Keratinocyte (primary cell): Measurements from ENCODE around the gene SLC28A3.

Source experiments
- EZH2 ChIP-seq: IDR thresholded peaks from one replicate; pipeline ENCODE4 v1.6.1; 2012; ENCODE audit warnings: inconsistent platforms, mild to moderate bottlenecking, low read length, moderate library complexity
- TF ChIP-seq, protein P1 (sequence below), 3 experiments: IDR thresholded peaks in 1 of 3; conservative IDR thresholded peaks in 1 of 3; optimal IDR thresholded peaks in 1 of 3; 2 replicates in 2 of 3; 3 replicates in 1 of 3; pipeline versions ENCODE3 to v1.5.1; 2011; ENCODE audit warnings: low read length in 3 of 3, mild to moderate bottlenecking in 3 of 3, moderate library complexity in 2 of 3, control low read depth in 1 of 3, inconsistent platforms in 1 of 3; ENCODE audit not compliant: insufficient read depth in 2 of 3; ENCODE audit errors: extremely low read depth in 1 of 3

DNA sequence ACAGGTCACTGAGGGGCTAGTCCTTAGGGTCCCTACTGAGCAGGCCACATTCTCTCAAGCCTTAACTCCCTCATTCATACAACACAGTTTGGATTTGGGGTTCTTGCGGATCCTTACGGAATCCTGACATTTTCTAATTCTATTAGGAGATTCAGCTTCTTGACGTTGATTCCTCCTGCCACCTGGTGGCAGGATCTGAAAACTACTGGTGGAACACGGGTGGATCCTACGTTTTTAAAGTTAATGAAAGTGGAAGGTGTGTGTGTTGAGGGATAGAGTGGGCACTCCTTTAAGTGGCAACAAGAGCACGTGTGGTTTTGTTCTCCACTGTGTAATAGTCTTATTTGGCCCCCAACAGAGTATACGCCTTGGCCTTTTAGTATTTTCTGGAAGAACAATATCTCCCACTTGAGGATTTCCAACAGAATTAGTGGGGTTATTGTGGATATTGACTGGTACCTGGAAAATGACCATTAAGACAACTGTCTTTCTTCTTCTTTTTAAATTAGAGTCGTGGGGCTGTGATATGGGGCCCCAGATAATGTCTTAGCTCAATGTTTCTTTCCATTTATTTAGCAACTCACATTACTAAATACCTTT, 25.2 kb downstream of the SLC28A3 start:
- TF ChIP-seq, protein P1, sequence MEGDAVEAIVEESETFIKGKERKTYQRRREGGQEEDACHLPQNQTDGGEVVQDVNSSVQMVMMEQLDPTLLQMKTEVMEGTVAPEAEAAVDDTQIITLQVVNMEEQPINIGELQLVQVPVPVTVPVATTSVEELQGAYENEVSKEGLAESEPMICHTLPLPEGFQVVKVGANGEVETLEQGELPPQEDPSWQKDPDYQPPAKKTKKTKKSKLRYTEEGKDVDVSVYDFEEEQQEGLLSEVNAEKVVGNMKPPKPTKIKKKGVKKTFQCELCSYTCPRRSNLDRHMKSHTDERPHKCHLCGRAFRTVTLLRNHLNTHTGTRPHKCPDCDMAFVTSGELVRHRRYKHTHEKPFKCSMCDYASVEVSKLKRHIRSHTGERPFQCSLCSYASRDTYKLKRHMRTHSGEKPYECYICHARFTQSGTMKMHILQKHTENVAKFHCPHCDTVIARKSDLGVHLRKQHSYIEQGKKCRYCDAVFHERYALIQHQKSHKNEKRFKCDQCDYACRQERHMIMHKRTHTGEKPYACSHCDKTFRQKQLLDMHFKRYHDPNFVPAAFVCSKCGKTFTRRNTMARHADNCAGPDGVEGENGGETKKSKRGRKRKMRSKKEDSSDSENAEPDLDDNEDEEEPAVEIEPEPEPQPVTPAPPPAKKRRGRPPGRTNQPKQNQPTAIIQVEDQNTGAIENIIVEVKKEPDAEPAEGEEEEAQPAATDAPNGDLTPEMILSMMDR (optimal IDR thresholded peaks at IDR 0.05 in 1 of 3, IDR thresholded peaks at IDR 0.05 in 1 of 3, conservative IDR thresholded peaks at IDR 0.05 in 1 of 3; ENCODE audit: extremely low read depth in 1 of 3, insufficient read depth in 2 of 3, low read length in 3 of 3) = peak; percentile 58 to 78 (median 67)
- TF ChIP-seq EZH2 = no peak
